Immature natural killer cell (primary cell): ENCODE results near the gene EXOC6B. TPM values are rescaled to one million over a fixed set of nuclear protein-coding genes. Genes with fewer than 3 reads are reported as not detected.

Experiments
- DNase-seq, 3 donors: peaks; one replicate each; pipeline ENCODE4 v3.0.0; 2022; ENCODE audit warnings: mixed read lengths in 1 of 3
- H3K27ac Mint-ChIP-seq, 6 donors: one replicate each; pipeline ENCODE4 v1.8.0; 2020; ENCODE audit warnings: mixed read lengths in 6 of 6, mild to moderate bottlenecking in 5 of 6, inconsistent platforms in 4 of 6, moderate library complexity in 3 of 6
- H3K27me3 Mint-ChIP-seq, 3 donors: one replicate each; pipeline ENCODE4 v1.8.0; 2020 to 2021; ENCODE audit warnings: low read depth in 3 of 3, mild to moderate bottlenecking in 3 of 3, mixed read lengths in 3 of 3, moderate library complexity in 3 of 3, inconsistent platforms in 1 of 3
- H3K36me3 Mint-ChIP-seq, 3 donors: one replicate each; pipeline ENCODE4 v1.8.0; 2020; ENCODE audit warnings: mixed read lengths in 3 of 3, inconsistent platforms in 2 of 3, mild to moderate bottlenecking in 2 of 3
- H3K4me1 Mint-ChIP-seq, 2 donors: one replicate each; pipeline ENCODE4 v1.8.0; 2020; ENCODE audit warnings: inconsistent platforms in 2 of 2, mild to moderate bottlenecking in 2 of 2, mixed read lengths in 2 of 2, moderate library complexity in 1 of 2
- H3K4me3 Mint-ChIP-seq, 5 donors: one replicate each; pipeline ENCODE4 v1.8.0; 2020; ENCODE audit warnings: mild to moderate bottlenecking in 5 of 5, mixed read lengths in 5 of 5, inconsistent platforms in 3 of 5, moderate library complexity in 3 of 5
- H3K9me3 Mint-ChIP-seq, 6 donors: one replicate each; pipeline ENCODE4 v1.8.0; 2020; ENCODE audit warnings: mild to moderate bottlenecking in 6 of 6, mixed read lengths in 6 of 6, inconsistent platforms in 4 of 6, moderate library complexity in 3 of 6
- polyA plus RNA-seq, 3 donors: library from polyadenylated mRNA; unstranded; fragments of 300-500 nt; fragmentation: Illumina TruSeq; gene quantifications; one replicate each; pipeline ENCODE4 v1.2.3, GENCODE V29; 2021

EXOC6B gene
- polyA plus RNA-seq, 3 donors from 2014 or later, result 2.0 to 2.7 (median 2.5) TPM

GRCh38 chr2:72183466-72183865, 642.4 kb downstream of the EXOC6B start:
- H3K27me3 Mint-ChIP-seq, result peaks cover 0 to 2% (median 0%) of the 10 kb centered on the region in 3 donors
- H3K4me3 Mint-ChIP-seq, result no peak overlapping the region
- DNase-seq, result no peak
- H3K4me1 Mint-ChIP-seq, result no peaks in the 10 kb centered on the region
- H3K9me3 Mint-ChIP-seq, result no peaks in the 10 kb centered on the region
- H3K27ac Mint-ChIP-seq, result no peak overlapping the region
- peaks cover 10 to 18% (median 16%) of the 10 kb centered on the region in 3 donors for H3K36me3 Mint-ChIP-seq

- Mint-ChIP-seq H3K4me3 (no peak overlapping the region), H3K27ac (no peak overlapping the region), H3K36me3 (peaks cover 13 to 22% (median 16%) of the 10 kb centered on the region in 3 donors), H3K9me3 (no peaks in the 10 kb centered on the region), H3K4me1 (no peaks in the 10 kb centered on the region), H3K27me3 (peaks cover 0 to 2% (median 0%) of the 10 kb centered on the region in 3 donors)
- DNase-seq, result no peak
These were observed 642.8 kb downstream of the EXOC6B start for GRCh38 chr2:72183016-72183415.

- H3K4me1 Mint-ChIP-seq, result no peaks in the 10 kb centered on the region
- no peaks in the 10 kb centered on the region for H3K9me3 Mint-ChIP-seq
- peaks cover 16 to 27% (median 18%) of the 10 kb centered on the region in 3 donors for H3K36me3 Mint-ChIP-seq
- H3K4me3 Mint-ChIP-seq, result no peak overlapping the region
- H3K27me3 Mint-ChIP-seq, result peaks cover 0 to 2% (median 0%) of the 10 kb centered on the region in 3 donors
- DNase-seq, result no peak
- no peak overlapping the region for H3K27ac Mint-ChIP-seq
These were observed 643.3 kb downstream of the EXOC6B start for GRCh38 chr2:72182547-72182946.

- no peaks in the 10 kb centered on the region for H3K4me1 Mint-ChIP-seq
These were observed 644.2 kb downstream of the EXOC6B start for GRCh38 chr2:72181616-72182015.

GRCh38 chr2:72180351-72180750, 645.5 kb downstream of the EXOC6B start:
- H3K4me1 Mint-ChIP-seq, result no peaks in the 10 kb centered on the region
- H3K27me3 Mint-ChIP-seq, result no peaks in the 10 kb centered on the region
- no peak overlapping the region for H3K4me3 Mint-ChIP-seq
- H3K36me3 Mint-ChIP-seq, result peaks cover 16 to 39% (median 26%) of the 10 kb centered on the region in 3 donors
- no peaks in the 10 kb centered on the region for H3K9me3 Mint-ChIP-seq
- H3K27ac Mint-ChIP-seq, result no peak overlapping the region
- no peak for DNase-seq

More at GRCh38 chr2:72181616-72182015, 644.2 kb downstream of the EXOC6B start:
- Mint-ChIP-seq H3K27me3 (peaks cover 0 to 2% (median 0%) of the 10 kb centered on the region in 3 donors), H3K9me3 (no peaks in the 10 kb centered on the region), H3K4me3 (no peak overlapping the region), H3K27ac (no peak overlapping the region), H3K36me3 (peaks cover 16 to 34% (median 21%) of the 10 kb centered on the region in 3 donors)
- no peak for DNase-seq

GRCh38 chr2:72178551-72178950, 647.3 kb downstream of the EXOC6B start:
- DNase-seq, result no peak
- Mint-ChIP-seq H3K4me1 (no peaks in the 10 kb centered on the region), H3K36me3 (peaks cover 12 to 42% (median 32%) of the 10 kb centered on the region in 3 donors), H3K9me3 (peaks cover 0 to 1% (median 0%) of the 10 kb centered on the region in 6 donors), H3K4me3 (no peak overlapping the region), H3K27me3 (no peaks in the 10 kb centered on the region), H3K27ac (no peak overlapping the region)

- peaks cover 12 to 39% (median 32%) of the 10 kb centered on the region in 3 donors for H3K36me3 Mint-ChIP-seq
- H3K27me3 Mint-ChIP-seq, result no peaks in the 10 kb centered on the region
- H3K27ac Mint-ChIP-seq, result no peak overlapping the region
- H3K9me3 Mint-ChIP-seq, result peaks cover 0 to 1% (median 0%) of the 10 kb centered on the region in 6 donors
- no peak for DNase-seq
- no peak overlapping the region for H3K4me3 Mint-ChIP-seq
- H3K4me1 Mint-ChIP-seq, result peaks cover 6 to 9% of the 10 kb centered on the region in 2 donors
These were observed 649.6 kb downstream of the EXOC6B start for GRCh38 chr2:72176281-72176680.

GRCh38 chr2:72175636-72176035, 650.2 kb downstream of the EXOC6B start:
- peaks cover 0 to 2% (median 0%) of the 10 kb centered on the region in 3 donors for H3K27me3 Mint-ChIP-seq
- no peak for DNase-seq
- peaks cover 6 to 9% of the 10 kb centered on the region in 2 donors for H3K4me1 Mint-ChIP-seq
- H3K36me3 Mint-ChIP-seq, result peaks cover 12 to 39% (median 32%) of the 10 kb centered on the region in 3 donors
- no peak overlapping the region for H3K4me3 Mint-ChIP-seq
- H3K9me3 Mint-ChIP-seq, result peaks cover 0 to 1% (median 0%) of the 10 kb centered on the region in 6 donors
- H3K27ac Mint-ChIP-seq, result no peak overlapping the region

- H3K4me3 Mint-ChIP-seq, result no peak overlapping the region
These were observed 652.1 kb downstream of the EXOC6B start for GRCh38 chr2:72173640-72174321.

GRCh38 chr2:72172478-72172877, 653.4 kb downstream of the EXOC6B start:
- no peak for DNase-seq
- Mint-ChIP-seq H3K9me3 (peaks cover 0 to 11% (median 0%) of the 10 kb centered on the region in 6 donors), H3K27ac (no peak overlapping the region), H3K4me1 (peaks cover 6 to 9% of the 10 kb centered on the region in 2 donors), H3K4me3 (no peak overlapping the region), H3K27me3 (peaks cover 0 to 3% (median 2%) of the 10 kb centered on the region in 3 donors), H3K36me3 (peaks cover 0 to 17% (median 14%) of the 10 kb centered on the region in 3 donors)

More at GRCh38 chr2:72173640-72174321, 652.1 kb downstream of the EXOC6B start:
- H3K9me3 Mint-ChIP-seq, result peaks cover 0 to 6% (median 0%) of the 10 kb centered on the region in 6 donors
- H3K27me3 Mint-ChIP-seq, result peaks cover 0 to 3% (median 2%) of the 10 kb centered on the region in 3 donors
- peaks cover 3 to 30% (median 25%) of the 10 kb centered on the region in 3 donors for H3K36me3 Mint-ChIP-seq
- no peak for DNase-seq
- H3K4me1 Mint-ChIP-seq, result peaks cover 6 to 9% of the 10 kb centered on the region in 2 donors
- no peak overlapping the region for H3K27ac Mint-ChIP-seq

GRCh38 chr2:72166279-72166678, 659.6 kb downstream of the EXOC6B start:
- Mint-ChIP-seq H3K36me3 (no peaks in the 10 kb centered on the region), H3K27ac (no peak overlapping the region), H3K4me3 (no peak overlapping the region), H3K27me3 (peaks cover 2 to 6% (median 4%) of the 10 kb centered on the region in 3 donors), H3K4me1 (no peaks in the 10 kb centered on the region), H3K9me3 (peaks cover 0 to 11% (median 0%) of the 10 kb centered on the region in 6 donors)
- no peak for DNase-seq

GRCh38 chr2:72165792-72166191, 660.0 kb downstream of the EXOC6B start:
- DNase-seq, result no peak
- Mint-ChIP-seq H3K9me3 (peaks cover 0 to 11% (median 0%) of the 10 kb centered on the region in 6 donors), H3K27ac (no peak overlapping the region), H3K36me3 (no peaks in the 10 kb centered on the region), H3K4me3 (no peak overlapping the region), H3K4me1 (no peaks in the 10 kb centered on the region), H3K27me3 (peaks cover 2 to 6% (median 5%) of the 10 kb centered on the region in 3 donors)

GRCh38 chr2:72162574-72162973, 663.3 kb downstream of the EXOC6B start:
- H3K27ac Mint-ChIP-seq, result no peak overlapping the region
- no peaks in the 10 kb centered on the region for H3K36me3 Mint-ChIP-seq
- H3K27me3 Mint-ChIP-seq, result peaks cover 4 to 9% (median 6%) of the 10 kb centered on the region in 3 donors
- no peak overlapping the region for H3K4me3 Mint-ChIP-seq
- peaks cover 0 to 4% (median 0%) of the 10 kb centered on the region in 6 donors for H3K9me3 Mint-ChIP-seq
- DNase-seq, result no peak
- no peaks in the 10 kb centered on the region for H3K4me1 Mint-ChIP-seq

GRCh38 chr2:72159211-72159993, 666.4 kb downstream of the EXOC6B start:
- H3K27me3 Mint-ChIP-seq, result peaks cover 6 to 11% (median 7%) of the 10 kb centered on the region in 3 donors
- no peaks in the 10 kb centered on the region for H3K9me3 Mint-ChIP-seq
- no peaks in the 10 kb centered on the region for H3K36me3 Mint-ChIP-seq
- H3K4me1 Mint-ChIP-seq, result no peaks in the 10 kb centered on the region
- H3K27ac Mint-ChIP-seq, result no peak overlapping the region
- no peak overlapping the region for H3K4me3 Mint-ChIP-seq
- DNase-seq, result no peak
